GM19468 (cell line): ENCODE measurements around the gene TXNDC16.

ENCODE experiments used
- ATAC-seq: cut with Tn5 transposase; IDR thresholded peaks from one replicate; pipeline ENCODE4 v1.9.1; 2021; ENCODE audit warnings: mild to moderate bottlenecking, moderate library complexity, moderate number of reproducible peaks; ENCODE audit not compliant: unreplicated experiment; ENCODE audit errors: extremely low read depth

TXNDC16 gene

GRCh38 chr14:52399921-52400595 is 152.2 kb downstream of the TXNDC16 start:
- ATAC-seq = no peak

- no peak for ATAC-seq
Measured at GRCh38 chr14:52399104-52399503, 153.2 kb downstream of the TXNDC16 start.

DNA sequence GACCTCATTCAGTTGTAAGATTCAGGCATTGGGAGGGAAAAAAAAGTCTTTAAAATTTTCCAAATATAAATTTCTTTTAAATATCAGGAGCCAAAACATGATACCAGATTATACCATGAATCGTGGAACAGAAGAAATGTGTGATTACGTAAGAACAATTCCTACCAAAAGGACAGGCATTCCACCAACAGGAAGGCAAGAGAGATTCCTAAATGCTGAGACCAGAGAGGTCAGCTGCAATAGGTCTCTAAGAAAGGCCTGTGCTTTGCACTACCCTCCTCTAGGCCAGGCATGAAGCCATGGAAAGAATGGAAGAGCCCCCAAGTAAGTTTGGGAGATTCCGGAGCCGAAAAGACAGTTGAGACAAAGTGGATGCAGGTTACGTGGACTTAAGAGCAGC is 154.5 kb downstream of the TXNDC16 start:
- ATAC-seq = no peak

- no peak for ATAC-seq
Measured at GRCh38 chr14:52395728-52396127, 156.6 kb downstream of the TXNDC16 start.

GRCh38 chr14:52391881-52392615 is 160.3 kb downstream of the TXNDC16 start:
- no peak for ATAC-seq
